CD8-positive, alpha-beta memory T cell (primary cell): Measurements from ENCODE around the gene RASSF3. TPM values are rescaled to one million over a fixed set of nuclear protein-coding genes. Genes with fewer than 3 reads are reported as not detected.
"Not testable (repeated sequence)": the region's sequence is repeated elsewhere in the genome, so short reads cannot be mapped to it uniquely, and the experiment has no call there.

ENCODE experiments used
- CTCF ChIA-PET: fragments of 350-600 bp; sonication (Branson Sonifier 250); formaldehyde crosslinking; loops from one replicate; lab custom pipeline; 2021; ENCODE audit warnings: antibody characterized with exemption; lab: Charles Lee
- POLR2A ChIA-PET: fragments of 350-600 bp; sonication (Branson Sonifier 250); formaldehyde crosslinking; loops from one replicate; lab custom pipeline; 2021; ENCODE audit warnings: antibody characterized with exemption; lab: Charles Lee
- DNase-seq, 5 donors: peaks; one replicate each; pipeline versions ENCODE4 v3.0.0 to v3.0.0-alpha.2; 2020 to 2022; ENCODE audit warnings: mixed read lengths in 1 of 5
- H3K27ac ChIP-seq: one replicate; pipeline ENCODE4 v1.7.0; 2013; ENCODE audit warnings: low read depth, mild to moderate bottlenecking, low read length, moderate library complexity
- H3K27me3 ChIP-seq: 2 replicates; pipeline ENCODE4 v1.7.0; 2013; ENCODE audit warnings: low read length, mild to moderate bottlenecking; ENCODE audit not compliant: insufficient read depth, poor library complexity, severe bottlenecking
- H3K36me3 ChIP-seq: 2 replicates; pipeline ENCODE4 v1.7.0; 2013; ENCODE audit warnings: mild to moderate bottlenecking, low read length, moderate library complexity; ENCODE audit not compliant: insufficient read depth
- H3K4me1 ChIP-seq: 2 replicates; pipeline ENCODE4 v1.7.0; 2013; ENCODE audit warnings: mild to moderate bottlenecking, low read length, moderate library complexity; ENCODE audit not compliant: insufficient read depth
- H3K4me3 ChIP-seq: 2 replicates; pipeline ENCODE4 v1.7.0; 2013; ENCODE audit warnings: mild to moderate bottlenecking, low read length
- H3K9me3 ChIP-seq: 2 replicates; pipeline ENCODE4 v1.7.0; 2013; ENCODE audit warnings: mild to moderate bottlenecking, low read length
- H3K27ac Mint-ChIP-seq, 8 donors: one replicate each; pipeline ENCODE4 v1.8.0; 2020 to 2021; ENCODE audit warnings: mixed read lengths in 8 of 8, mild to moderate bottlenecking in 6 of 8, inconsistent platforms in 3 of 8, moderate library complexity in 3 of 8
- H3K27me3 Mint-ChIP-seq, 2 donors: one replicate each; pipeline ENCODE4 v1.8.0; 2020 to 2021; ENCODE audit warnings: mixed read lengths in 2 of 2, mild to moderate bottlenecking in 1 of 2, moderate library complexity in 1 of 2
- H3K36me3 Mint-ChIP-seq, 3 donors: one replicate each; pipeline ENCODE4 v1.8.0; 2020 to 2021; ENCODE audit warnings: mixed read lengths in 3 of 3, inconsistent platforms in 1 of 3, mild to moderate bottlenecking in 1 of 3
- H3K4me1 Mint-ChIP-seq, 3 donors: one replicate each; pipeline ENCODE4 v1.8.0; 2020 to 2021; ENCODE audit warnings: mixed read lengths in 3 of 3, inconsistent platforms in 1 of 3, mild to moderate bottlenecking in 1 of 3
- H3K4me3 Mint-ChIP-seq, 7 donors: one replicate each; pipeline ENCODE4 v1.8.0; 2020 to 2021; ENCODE audit warnings: mixed read lengths in 7 of 7, mild to moderate bottlenecking in 6 of 7, moderate library complexity in 4 of 7, inconsistent platforms in 2 of 7
- H3K9me3 Mint-ChIP-seq, 5 donors: one replicate each; pipeline ENCODE4 v1.8.0; 2020 to 2022; ENCODE audit warnings: mixed read lengths in 5 of 5, mild to moderate bottlenecking in 3 of 5, moderate library complexity in 2 of 5, inconsistent platforms in 1 of 5
- polyA plus RNA-seq: library from polyadenylated mRNA; unstranded; fragments of 300-500 nt; fragmentation: Illumina TruSeq; gene quantifications from one replicate; pipeline ENCODE4 v1.2.3, GENCODE V29; 2021
- total RNA-seq, 2 experiments: library from RNA; stranded (reverse); gene quantifications; one replicate each; pipeline ENCODE4 v1.2.3, GENCODE V29; 2021

The RASSF3 gene
- total and polyA plus RNA-seq, 3 experiments from 2014 or later, result 4.0 to 59.2 (median 58.2) TPM

DNA sequence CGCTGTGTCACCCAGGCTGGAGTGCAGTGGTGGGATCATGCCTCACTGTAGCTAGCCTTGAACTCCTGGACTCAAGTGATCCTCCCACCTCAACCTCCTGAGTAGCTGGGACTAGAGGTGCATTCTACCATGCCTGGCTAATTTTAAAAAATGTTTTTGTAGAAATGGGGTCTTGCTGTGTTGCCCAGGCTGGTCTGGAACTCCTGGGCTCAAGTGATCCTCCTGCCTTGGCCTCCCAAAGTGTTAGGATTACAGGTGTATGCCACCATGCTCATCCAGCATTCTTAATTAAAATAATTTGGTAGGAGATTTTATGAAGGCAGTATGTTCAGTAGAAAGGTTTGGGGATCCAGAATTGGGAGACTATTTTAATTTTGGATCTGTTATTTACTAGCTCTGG lies 16.3 kb downstream of the RASSF3 start:
- not testable (repeated sequence) for H3K9me3 ChIP-seq, H3K27ac ChIP-seq, H3K9me3 Mint-ChIP-seq, H3K4me3 ChIP-seq, DNase-seq, H3K36me3 ChIP-seq, H3K27me3 Mint-ChIP-seq, H3K27me3 ChIP-seq
- ChIA-PET POLR2A (interaction anchor here (0.6 kb wide), 1 partner anchor 49 kb away, joined by 4 read pairs; no protein-coding TSS in a partner anchor), CTCF (interaction anchor here (0.7 to 1.6 kb wide), 5 partner anchors 20 to 77 kb away, joined by 3 to 5 read pairs (median 4); no protein-coding TSS in a partner anchor)
- H3K4me1 ChIP-seq, result peaks cover 88% of the 10 kb centered on the region
- Mint-ChIP-seq H3K27ac (peak overlapping the region in 3 of 8 donors; percentile 48 to 86 (median 83)), H3K4me1 (peaks cover 69 to 91% (median 85%) of the 10 kb centered on the region in 3 donors), H3K36me3 (peaks cover 0 to 42% (median 10%) of the 10 kb centered on the region in 3 donors), H3K4me3 (peak overlapping the region in 4 of 7 donors; percentile 10 to 56 (median 18))

DNA sequence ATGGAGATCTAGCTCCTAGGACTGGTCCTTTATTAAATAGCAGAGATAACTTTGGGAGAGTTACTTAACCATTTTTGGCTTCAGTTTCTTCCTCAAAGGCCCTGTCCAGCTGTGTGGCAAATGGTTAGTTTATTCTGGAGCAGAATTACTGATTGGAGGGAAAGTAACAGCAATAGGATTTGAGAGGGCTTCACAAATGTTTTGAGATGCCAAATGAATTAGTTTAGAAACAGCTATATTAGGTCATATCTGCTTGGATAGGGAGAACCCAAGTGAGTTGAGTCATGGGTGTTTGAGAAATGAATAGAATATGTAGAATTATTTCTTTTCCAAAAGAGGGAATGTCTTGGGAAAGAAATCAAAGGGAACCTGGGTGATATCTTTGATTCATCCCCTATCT lies 17.5 kb downstream of the RASSF3 start:
- Histone ChIP-seq H3K9me3 (no peaks in the 10 kb centered on the region), H3K27ac (no peak overlapping the region), H3K4me1 (peaks cover 91% of the 10 kb centered on the region), H3K27me3 (no peaks in the 10 kb centered on the region), H3K36me3 (peaks cover 10% of the 10 kb centered on the region), H3K4me3 (no peak overlapping the region)
- Mint-ChIP-seq H3K27ac (peak overlapping the region in 7 of 8 donors; percentile 3 to 83 (median 48)), H3K4me3 (peak overlapping the region in 4 of 7 donors; percentile 3 to 37 (median 24)), H3K27me3 (no peaks in the 10 kb centered on the region), H3K9me3 (peaks cover 0 to 7% (median 0%) of the 10 kb centered on the region in 5 donors), H3K4me1 (peaks cover 71 to 92% (median 86%) of the 10 kb centered on the region in 3 donors), H3K36me3 (peaks cover 9 to 48% (median 17%) of the 10 kb centered on the region in 3 donors)
- DNase-seq, result no peak
- ChIA-PET CTCF (interaction anchor here (0.8 to 1.6 kb wide), 4 partner anchors 20 to 78 kb away, joined by 3 to 5 read pairs (median 4); no protein-coding TSS in a partner anchor), POLR2A (interaction anchor here (0.9 kb wide), 1 partner anchor 17 kb away, joined by 4 read pairs; no protein-coding TSS in a partner anchor)

DNA sequence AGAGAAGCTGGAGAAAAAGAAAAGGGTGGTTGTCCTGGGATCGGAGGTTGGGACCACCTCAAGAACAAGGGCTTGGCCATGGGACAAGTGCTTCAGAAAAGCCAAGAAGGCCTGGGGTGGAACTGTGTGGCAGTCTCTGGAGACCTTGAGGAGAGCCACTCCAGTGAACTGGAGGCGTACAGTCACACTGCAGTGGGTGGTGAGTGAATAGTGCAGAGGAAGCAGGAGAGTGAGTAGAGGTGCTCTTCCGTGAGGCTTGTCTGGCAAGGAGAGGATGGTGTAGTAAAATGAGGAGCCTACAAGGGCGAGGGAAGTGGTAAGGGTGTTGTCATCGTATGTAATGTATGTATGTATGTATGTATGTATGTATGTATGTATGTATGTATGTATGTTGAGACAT lies 20.9 kb downstream of the RASSF3 start:
- H3K9me3 Mint-ChIP-seq, result peaks cover 0 to 7% (median 0%) of the 10 kb centered on the region in 5 donors
- H3K4me1 Mint-ChIP-seq, result peaks cover 76 to 94% (median 87%) of the 10 kb centered on the region in 3 donors
- Histone ChIP-seq H3K27ac (no peak overlapping the region), H3K27me3 (no peaks in the 10 kb centered on the region), H3K36me3 (peaks cover 13% of the 10 kb centered on the region), H3K9me3 (no peaks in the 10 kb centered on the region), H3K4me1 (peaks cover 93% of the 10 kb centered on the region), H3K4me3 (no peak overlapping the region)
- peak overlapping the region; percentile 71 to 94 (median 84) for H3K27ac Mint-ChIP-seq
- peaks cover 17 to 63% (median 26%) of the 10 kb centered on the region in 3 donors for H3K36me3 Mint-ChIP-seq
- no peaks in the 10 kb centered on the region for H3K27me3 Mint-ChIP-seq
- peak overlapping the region in 5 of 7 donors; percentile 0 to 80 (median 16) for H3K4me3 Mint-ChIP-seq
- ChIA-PET CTCF (no interaction called here), POLR2A (no interaction called here)
- no peak for DNase-seq

GRCh38 chr12:64633011-64633939 lies 23.0 kb downstream of the RASSF3 start:
- Histone ChIP-seq H3K27me3 (no peaks in the 10 kb centered on the region), H3K36me3 (peaks cover 17% of the 10 kb centered on the region), H3K4me1 (peaks cover 86% of the 10 kb centered on the region), H3K9me3 (no peaks in the 10 kb centered on the region), H3K27ac (no peak overlapping the region), H3K4me3 (no peak overlapping the region)
- H3K36me3 Mint-ChIP-seq, result peaks cover 17 to 61% (median 27%) of the 10 kb centered on the region in 3 donors
- DNase-seq, result no peak
- H3K27me3 Mint-ChIP-seq, result no peaks in the 10 kb centered on the region
- H3K27ac Mint-ChIP-seq, result peak overlapping the region; percentile 26 to 88 (median 80)
- ChIA-PET CTCF (interaction anchor here (0.8 to 1.6 kb wide), 8 partner anchors 10 to 84 kb away, joined by 3 to 5 read pairs (median 4); no protein-coding TSS in a partner anchor), POLR2A (no interaction called here)
- H3K9me3 Mint-ChIP-seq, result peaks cover 0 to 7% (median 0%) of the 10 kb centered on the region in 5 donors
- peak overlapping the region in 6 of 7 donors; percentile 6 to 77 (median 34) for H3K4me3 Mint-ChIP-seq
- peaks cover 70 to 91% (median 80%) of the 10 kb centered on the region in 3 donors for H3K4me1 Mint-ChIP-seq

DNA sequence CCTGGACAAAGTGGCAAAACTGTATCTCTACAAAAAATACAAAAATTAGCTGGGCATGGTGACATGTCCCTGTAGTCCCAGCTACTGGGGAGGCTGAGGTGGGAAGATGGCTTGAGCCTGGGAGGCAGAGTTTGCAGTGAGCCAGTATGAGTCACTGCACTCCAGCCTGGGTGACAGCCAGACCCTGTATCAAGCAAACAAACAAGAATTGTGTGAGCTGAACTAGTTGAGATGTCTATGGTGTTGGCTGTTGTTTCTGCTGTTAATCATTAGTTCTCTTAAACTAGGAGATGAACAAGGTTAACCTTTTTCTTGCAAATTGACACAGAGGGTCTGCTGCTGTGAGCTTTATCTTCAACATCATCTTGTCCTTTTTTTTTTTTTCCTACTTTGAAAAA lies 23.6 kb downstream of the RASSF3 start:
- CTCF ChIA-PET, result interaction anchor here (0.8 to 1.6 kb wide), 6 partner anchors 9 to 84 kb away, joined by 3 to 5 read pairs (median 4); no protein-coding TSS in a partner anchor
- no peak overlapping the region for H3K27ac ChIP-seq
- no peaks in the 10 kb centered on the region for H3K9me3 ChIP-seq
- DNase-seq, result peak in 1 of 5 donors; percentile 56
- H3K27me3 ChIP-seq, result no peaks in the 10 kb centered on the region
- Mint-ChIP-seq H3K4me1 (peaks cover 73 to 92% (median 82%) of the 10 kb centered on the region in 3 donors), H3K27me3 (no peaks in the 10 kb centered on the region), H3K4me3 (peak overlapping the region in 5 of 7 donors; percentile 1 to 77 (median 21)), H3K27ac (peak overlapping the region; percentile 51 to 88 (median 77)), H3K36me3 (peaks cover 17 to 64% (median 32%) of the 10 kb centered on the region in 3 donors), H3K9me3 (peaks cover 0 to 7% (median 0%) of the 10 kb centered on the region in 5 donors)
- peaks cover 87% of the 10 kb centered on the region for H3K4me1 ChIP-seq
- no peak overlapping the region for H3K4me3 ChIP-seq
- H3K36me3 ChIP-seq, result peaks cover 17% of the 10 kb centered on the region
- POLR2A ChIA-PET, result no interaction called here

GRCh38 chr12:64634508-64635092 lies 24.3 kb downstream of the RASSF3 start:
- H3K27me3 ChIP-seq, result no peaks in the 10 kb centered on the region
- DNase-seq, result no peak
- peaks cover 89% of the 10 kb centered on the region for H3K4me1 ChIP-seq
- H3K27ac ChIP-seq, result no peak overlapping the region
- H3K36me3 ChIP-seq, result peaks cover 17% of the 10 kb centered on the region
- ChIA-PET POLR2A (no interaction called here), CTCF (interaction anchor here (0.8 to 1.6 kb wide), 5 partner anchors 9 to 63 kb away, joined by 3 to 5 read pairs (median 3); no protein-coding TSS in a partner anchor)
- no peaks in the 10 kb centered on the region for H3K27me3 Mint-ChIP-seq
- H3K9me3 Mint-ChIP-seq, result peaks cover 0 to 7% (median 0%) of the 10 kb centered on the region in 5 donors
- peaks cover 77 to 93% (median 84%) of the 10 kb centered on the region in 3 donors for H3K4me1 Mint-ChIP-seq
- peaks cover 17 to 60% (median 32%) of the 10 kb centered on the region in 3 donors for H3K36me3 Mint-ChIP-seq
- H3K27ac Mint-ChIP-seq, result peak overlapping the region in 7 of 8 donors; percentile 19 to 85 (median 77)
- no peaks in the 10 kb centered on the region for H3K9me3 ChIP-seq
- no peak overlapping the region for H3K4me3 ChIP-seq
- peak overlapping the region in 5 of 7 donors; percentile 2 to 72 (median 19) for H3K4me3 Mint-ChIP-seq

GRCh38 chr12:64635356-64635998 lies 25.2 kb downstream of the RASSF3 start:
- CTCF ChIA-PET, result interaction anchor here (1.2 kb wide), 1 partner anchor 63 kb away, joined by 4 read pairs; no protein-coding TSS in a partner anchor
- POLR2A ChIA-PET, result interaction anchor here (1.0 kb wide), 1 partner anchor 41 kb away, joined by 5 read pairs; no protein-coding TSS in a partner anchor
- no peaks in the 10 kb centered on the region for H3K9me3 ChIP-seq
- Mint-ChIP-seq H3K36me3 (peaks cover 21 to 58% (median 32%) of the 10 kb centered on the region in 3 donors), H3K4me1 (peaks cover 83 to 96% (median 91%) of the 10 kb centered on the region in 3 donors), H3K4me3 (peak overlapping the region; percentile 1 to 72 (median 26)), H3K9me3 (peaks cover 0 to 7% (median 0%) of the 10 kb centered on the region in 5 donors), H3K27me3 (no peaks in the 10 kb centered on the region), H3K27ac (peak overlapping the region; percentile 4 to 93 (median 74))
- no peak overlapping the region for H3K27ac ChIP-seq
- H3K36me3 ChIP-seq, result peaks cover 11% of the 10 kb centered on the region
- H3K27me3 ChIP-seq, result no peaks in the 10 kb centered on the region
- DNase-seq, result no peak
- peaks cover 90% of the 10 kb centered on the region for H3K4me1 ChIP-seq
- no peak overlapping the region for H3K4me3 ChIP-seq
